Activated CD4-positive, alpha-beta T cell treated with anti-CD3 and anti-CD28 coated beads, Interleukin-2, amount 10 ng/mL, durations not matched to agents 24 days and 14 days (primary cell): ENCODE measurements around the gene RPH3AL. TPM values are rescaled to one million over a fixed set of nuclear protein-coding genes. Genes with fewer than 3 reads are reported as not detected.
"Not testable (repeated sequence)": the region's sequence is repeated elsewhere in the genome, so short reads cannot be mapped to it uniquely, and the experiment has no call there.

Experiments
- DNase-seq: peaks from one replicate; pipeline ENCODE4 v3.0.0; 2022
- H3K27ac Mint-ChIP-seq: one replicate; pipeline ENCODE4 v1.8.0; 2022; ENCODE audit warnings: mild to moderate bottlenecking, mixed read lengths
- H3K27me3 Mint-ChIP-seq: one replicate; pipeline ENCODE4 v1.8.0; 2022; ENCODE audit warnings: mixed read lengths
- H3K36me3 Mint-ChIP-seq: one replicate; pipeline ENCODE4 v1.8.0; 2022; ENCODE audit warnings: low read depth, mild to moderate bottlenecking, mixed read lengths
- H3K4me1 Mint-ChIP-seq: one replicate; pipeline ENCODE4 v1.8.0; 2021; ENCODE audit warnings: mixed read lengths
- H3K4me3 Mint-ChIP-seq: one replicate; pipeline ENCODE4 v1.8.0; 2022; ENCODE audit warnings: mild to moderate bottlenecking, moderate library complexity, mixed read lengths
- H3K9me3 Mint-ChIP-seq: one replicate; pipeline ENCODE4 v1.8.0; 2021; ENCODE audit warnings: mixed read lengths
- intact Hi-C: fragments of 100-400 bp; cut with micrococcal nuclease; formaldehyde crosslinking; loops from one replicate; pipeline ENCODE4 v1.15.1; 2023
- total RNA-seq: library from RNA; stranded (reverse); gene quantifications from 2 replicates; pipeline ENCODE4 v1.2.3, GENCODE V29; 2022

RPH3AL gene
- total RNA-seq, 1 donor from 2014 or later: 3.7 TPM

GRCh38 chr17:249236-249993 is 103.2 kb downstream of the RPH3AL start:
- Mint-ChIP-seq H3K4me1 (no peaks in the 10 kb centered on the region), H3K9me3 (no peaks in the 10 kb centered on the region), H3K36me3 (no peaks in the 10 kb centered on the region), H3K27me3 (no peaks in the 10 kb centered on the region), H3K4me3 (no peak overlapping the region), H3K27ac (no peak overlapping the region)
- no peak for DNase-seq
- intact Hi-C loops: no loop called here

GRCh38 chr17:248337-249235 is 104.0 kb downstream of the RPH3AL start:
- intact Hi-C loops: no loop called here
- H3K27me3 Mint-ChIP-seq: no peaks in the 10 kb centered on the region
- H3K4me1 Mint-ChIP-seq: no peaks in the 10 kb centered on the region
- no peaks in the 10 kb centered on the region for H3K9me3 Mint-ChIP-seq
- no peak overlapping the region for H3K27ac Mint-ChIP-seq
- no peaks in the 10 kb centered on the region for H3K36me3 Mint-ChIP-seq
- DNase-seq: no peak
- no peak overlapping the region for H3K4me3 Mint-ChIP-seq

- intact Hi-C loops: no loop called here
- H3K27me3 Mint-ChIP-seq: no peaks in the 10 kb centered on the region
- H3K4me3 Mint-ChIP-seq: no peak overlapping the region
- H3K4me1 Mint-ChIP-seq: no peaks in the 10 kb centered on the region
- no peak overlapping the region for H3K27ac Mint-ChIP-seq
- no peaks in the 10 kb centered on the region for H3K36me3 Mint-ChIP-seq
- no peak for DNase-seq
- H3K9me3 Mint-ChIP-seq: no peaks in the 10 kb centered on the region
These were observed 104.8 kb downstream of the RPH3AL start for GRCh38 chr17:247767-248166.

GRCh38 chr17:246851-247421 is 105.7 kb downstream of the RPH3AL start:
- intact Hi-C loops: no loop called here
- no peaks in the 10 kb centered on the region for H3K27me3 Mint-ChIP-seq
- no peaks in the 10 kb centered on the region for H3K9me3 Mint-ChIP-seq
- no peak overlapping the region for H3K4me3 Mint-ChIP-seq
- no peaks in the 10 kb centered on the region for H3K4me1 Mint-ChIP-seq
- H3K36me3 Mint-ChIP-seq: no peaks in the 10 kb centered on the region
- DNase-seq: no peak
- H3K27ac Mint-ChIP-seq: no peak overlapping the region

GRCh38 chr17:246226-246625 is 106.4 kb downstream of the RPH3AL start:
- Mint-ChIP-seq H3K4me3 (no peak overlapping the region), H3K9me3 (no peaks in the 10 kb centered on the region), H3K36me3 (no peaks in the 10 kb centered on the region), H3K27me3 (no peaks in the 10 kb centered on the region), H3K27ac (no peak overlapping the region), H3K4me1 (no peaks in the 10 kb centered on the region)
- intact Hi-C loops: no loop called here
- no peak for DNase-seq

GRCh38 chr17:245611-246010 is 107.0 kb downstream of the RPH3AL start:
- no peaks in the 10 kb centered on the region for H3K9me3 Mint-ChIP-seq
- H3K4me1 Mint-ChIP-seq: no peaks in the 10 kb centered on the region
- intact Hi-C loops: no loop called here
- no peaks in the 10 kb centered on the region for H3K36me3 Mint-ChIP-seq
- H3K27me3 Mint-ChIP-seq: no peaks in the 10 kb centered on the region
- DNase-seq: no peak
- no peak overlapping the region for H3K4me3 Mint-ChIP-seq
- H3K27ac Mint-ChIP-seq: no peak overlapping the region

GRCh38 chr17:245020-245419 is 107.6 kb downstream of the RPH3AL start:
- H3K27ac Mint-ChIP-seq: no peak overlapping the region
- H3K36me3 Mint-ChIP-seq: no peaks in the 10 kb centered on the region
- intact Hi-C loops: no loop called here
- no peaks in the 10 kb centered on the region for H3K9me3 Mint-ChIP-seq
- no peaks in the 10 kb centered on the region for H3K27me3 Mint-ChIP-seq
- no peak overlapping the region for H3K4me3 Mint-ChIP-seq
- no peak for DNase-seq
- H3K4me1 Mint-ChIP-seq: no peaks in the 10 kb centered on the region

- H3K36me3 Mint-ChIP-seq, H3K9me3 Mint-ChIP-seq, DNase-seq, H3K4me1 Mint-ChIP-seq, H3K27me3 Mint-ChIP-seq, intact Hi-C loops, H3K27ac Mint-ChIP-seq, H3K4me3 Mint-ChIP-seq: not testable (repeated sequence)
These were observed 108.7 kb downstream of the RPH3AL start for GRCh38 chr17:243924-244323.

GRCh38 chr17:238964-239259 is 113.7 kb downstream of the RPH3AL start:
- H3K4me3 Mint-ChIP-seq: no peak overlapping the region
- no peak overlapping the region for H3K27ac Mint-ChIP-seq

GRCh38 chr17:238071-238963 is 114.3 kb downstream of the RPH3AL start:
- Mint-ChIP-seq H3K27me3 (peaks cover 6% of the 10 kb centered on the region), H3K9me3 (no peaks in the 10 kb centered on the region), H3K4me3 (no peak overlapping the region), H3K27ac (peak overlapping the region; percentile 6), H3K36me3 (no peaks in the 10 kb centered on the region), H3K4me1 (peaks cover 5% of the 10 kb centered on the region)
- intact Hi-C loops: no loop called here
- no peak for DNase-seq

More at GRCh38 chr17:238964-239259, 113.7 kb downstream of the RPH3AL start:
- Mint-ChIP-seq H3K27me3 (peaks cover 6% of the 10 kb centered on the region), H3K9me3 (no peaks in the 10 kb centered on the region), H3K36me3 (no peaks in the 10 kb centered on the region), H3K4me1 (peaks cover 5% of the 10 kb centered on the region)
- DNase-seq: no peak
- intact Hi-C loops: no loop called here

GRCh38 chr17:237406-237955 is 115.1 kb downstream of the RPH3AL start:
- H3K36me3 Mint-ChIP-seq: no peaks in the 10 kb centered on the region
- DNase-seq: no peak
- H3K4me1 Mint-ChIP-seq: peaks cover 5% of the 10 kb centered on the region
- no peaks in the 10 kb centered on the region for H3K9me3 Mint-ChIP-seq
- H3K27ac Mint-ChIP-seq: no peak overlapping the region
- intact Hi-C loops: no loop called here
- H3K27me3 Mint-ChIP-seq: peaks cover 6% of the 10 kb centered on the region
- H3K4me3 Mint-ChIP-seq: no peak overlapping the region

- Mint-ChIP-seq H3K9me3 (no peaks in the 10 kb centered on the region), H3K4me1 (peaks cover 5% of the 10 kb centered on the region), H3K27ac (no peak overlapping the region), H3K4me3 (no peak overlapping the region), H3K36me3 (no peaks in the 10 kb centered on the region), H3K27me3 (peaks cover 6% of the 10 kb centered on the region)
- intact Hi-C loops: no loop called here
- DNase-seq: no peak
These were observed 115.8 kb downstream of the RPH3AL start for GRCh38 chr17:236641-237405.
